Astrocyte of the cerebellum (primary cell): ENCODE results near the gene TMEM182.
A peak's percentile ranks its signal among the peaks of the same experiment; 100 is the strongest.

Source experiments
- DNase-seq: peaks from one replicate; pipeline ENCODE4 v3.0.0-alpha.2; 2011; ENCODE audit warnings: low read depth
- H3K4me3 ChIP-seq: 2 replicates; pipeline ENCODE4 v1.5.1; 2011; ENCODE audit warnings: mild to moderate bottlenecking, low read depth, low read length, moderate library complexity
- in situ Hi-C: cut with HindIII; loops from 2 replicates; pipeline ENCODE4 v1.10.0; 2017; ENCODE audit warnings: low sequenced_read_pairs
- TF ChIP-seq, protein P1 (sequence below): IDR thresholded peaks from 2 replicates; pipeline ENCODE4 v1.5.1; 2012; ENCODE audit warnings: low read length, low read depth, moderate library complexity, mild to moderate bottlenecking; ENCODE audit errors: missing control alignments

The TMEM182 gene

GRCh38 chr2:102735416-102736109 lies 26.3 kb upstream of the TMEM182 start:
- in situ Hi-C loops, result no loop called here
- DNase-seq, result no peak
- peak overlapping the region; percentile 86 for H3K4me3 ChIP-seq
- TF ChIP-seq, protein P1, sequence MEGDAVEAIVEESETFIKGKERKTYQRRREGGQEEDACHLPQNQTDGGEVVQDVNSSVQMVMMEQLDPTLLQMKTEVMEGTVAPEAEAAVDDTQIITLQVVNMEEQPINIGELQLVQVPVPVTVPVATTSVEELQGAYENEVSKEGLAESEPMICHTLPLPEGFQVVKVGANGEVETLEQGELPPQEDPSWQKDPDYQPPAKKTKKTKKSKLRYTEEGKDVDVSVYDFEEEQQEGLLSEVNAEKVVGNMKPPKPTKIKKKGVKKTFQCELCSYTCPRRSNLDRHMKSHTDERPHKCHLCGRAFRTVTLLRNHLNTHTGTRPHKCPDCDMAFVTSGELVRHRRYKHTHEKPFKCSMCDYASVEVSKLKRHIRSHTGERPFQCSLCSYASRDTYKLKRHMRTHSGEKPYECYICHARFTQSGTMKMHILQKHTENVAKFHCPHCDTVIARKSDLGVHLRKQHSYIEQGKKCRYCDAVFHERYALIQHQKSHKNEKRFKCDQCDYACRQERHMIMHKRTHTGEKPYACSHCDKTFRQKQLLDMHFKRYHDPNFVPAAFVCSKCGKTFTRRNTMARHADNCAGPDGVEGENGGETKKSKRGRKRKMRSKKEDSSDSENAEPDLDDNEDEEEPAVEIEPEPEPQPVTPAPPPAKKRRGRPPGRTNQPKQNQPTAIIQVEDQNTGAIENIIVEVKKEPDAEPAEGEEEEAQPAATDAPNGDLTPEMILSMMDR, result no peak

DNA sequence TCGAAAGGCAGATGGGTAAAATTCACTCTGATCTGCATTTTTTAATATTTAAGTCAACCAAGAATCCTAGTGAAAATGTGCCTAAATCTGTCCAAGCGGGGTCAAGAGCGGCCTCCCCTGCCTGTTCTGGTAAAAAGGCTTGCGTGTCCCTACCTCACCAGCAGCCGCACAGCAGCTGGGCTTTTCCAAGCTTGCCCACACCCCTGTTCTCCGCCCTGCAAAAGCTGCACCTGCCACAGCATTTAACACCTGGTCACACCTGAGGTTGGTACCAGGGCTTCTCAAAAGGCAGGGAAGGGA lies 25.8 kb upstream of the TMEM182 start:
- TF ChIP-seq, protein P1, result no peak
- in situ Hi-C loops, result no loop called here
- H3K4me3 ChIP-seq, result peak overlapping the region; percentile 86
- no peak for DNase-seq

- peak overlapping the region; percentile 86 for H3K4me3 ChIP-seq
- DNase-seq, result peak; percentile 9
- TF ChIP-seq, protein P1, result peak; percentile 20
- in situ Hi-C loops, result no loop called here
These were observed 25.1 kb upstream of the TMEM182 start for GRCh38 chr2:102736410-102737409.

GRCh38 chr2:102737431-102737830 lies 24.4 kb upstream of the TMEM182 start:
- TF ChIP-seq, protein P1, result no peak
- peak overlapping the region; percentile 86 for H3K4me3 ChIP-seq
- in situ Hi-C loops, result no loop called here
- DNase-seq, result no peak

DNA sequence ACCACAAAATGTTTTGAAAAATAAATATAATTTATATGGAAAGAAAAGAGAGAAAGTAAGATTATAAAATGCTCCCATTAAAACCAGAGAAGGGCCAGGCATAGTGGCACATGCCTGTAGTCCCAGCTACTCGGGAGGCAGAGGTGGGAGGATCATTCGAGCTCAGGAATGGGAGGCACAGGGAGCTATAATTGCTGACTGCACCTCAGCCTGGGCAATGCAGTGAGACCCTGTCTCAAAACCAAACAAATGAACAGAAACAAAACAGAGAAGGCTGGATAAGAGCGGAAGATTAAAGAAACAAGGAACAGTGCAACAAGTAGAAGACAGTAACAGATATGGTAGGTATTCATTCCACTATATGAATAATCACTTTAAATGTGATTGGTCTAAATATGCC lies 18.6 kb upstream of the TMEM182 start:
- H3K4me3 ChIP-seq, result no peak overlapping the region
- in situ Hi-C loops, result no loop called here
- TF ChIP-seq, protein P1, result no peak
- no peak for DNase-seq

- in situ Hi-C loops, result no loop called here
- H3K4me3 ChIP-seq, result no peak overlapping the region
- TF ChIP-seq, protein P1, result no peak
- DNase-seq, result no peak
These were observed 13.7 kb upstream of the TMEM182 start for GRCh38 chr2:102748107-102748506.
